ENCODE results near the gene PNPT1. TPM values are rescaled to one million over a fixed set of nuclear protein-coding genes. Genes with fewer than 3 reads are reported as not detected.

Gene PNPT1
- total and polyA plus RNA-seq, 9 of the 15 experiments (the other 6 are each of a cell fraction or from before 2014, with no cell fraction given) = 46.5 to 104 (median 62.7) TPM

- peak; percentile 98 to 99 for TF ChIP-seq MNT (conservative IDR thresholded peaks at IDR 0.05)
- TF ChIP-seq SUPT5H (IDR thresholded peaks at IDR 0.05) = peak; percentile 93
- TF ChIP-seq NFE2 (IDR thresholded peaks at IDR 0.05; ENCODE audit: low read depth) = no peak; the same call in 1 of the 2 replicates
- 0 out of 2 replicates have a peak, but pooled peaks have one; percentile 55 for TF ChIP-seq ZNF609 (CRISPR knock-in tag; IDR thresholded peaks at IDR 0.05; ENCODE audit: borderline replicate concordance)
- peak; percentile 62 to 69 for TF ChIP-seq NRF1 (conservative IDR thresholded peaks at IDR 0.05 in 1 of 2, IDR thresholded peaks at IDR 0.05 in 1 of 2)
- peak in 1 of 2 experiments; percentile 93; a peak in 2 of 3 replicates for TF ChIP-seq CBX3 (IDR thresholded peaks at IDR 0.05; ENCODE audit: borderline replicate concordance in 1 of 2, low read length in 2 of 2)
- TF ChIP-seq TCFL5 (CRISPR knock-in tag; conservative IDR thresholded peaks at IDR 0.05) = no peak
- TF ChIP-seq POLR2A (conservative IDR thresholded peaks at IDR 0.05) = peak; percentile 96
- TF ChIP-seq AFF1 (IDR thresholded peaks at IDR 0.05; ENCODE audit: low read depth in 1 of 2, partially characterized antibody in 2 of 2) = peak in 1 of 2 experiments; percentile 77
- TF ChIP-seq TEAD1 (CRISPR knock-in tag; IDR thresholded peaks at IDR 0.05) = peak in 1 of 2 experiments; percentile 82; a peak in 1 of 4 replicates
- no peak for TF ChIP-seq HEY1 (CRISPR knock-in tag; IDR thresholded peaks at IDR 0.05; ENCODE audit: borderline replicate concordance)
- no peak for TF ChIP-seq XRCC3 (IDR thresholded peaks at IDR 0.05)
- no peak for TF ChIP-seq DDX20 (tag; IDR thresholded peaks at IDR 0.05; ENCODE audit: low read depth)
- TF ChIP-seq SIRT6 (IDR thresholded peaks at IDR 0.05; ENCODE audit: low read depth, low read length) = no peak
- TF ChIP-seq ZNF436 (CRISPR knock-in tag; IDR thresholded peaks at IDR 0.05) = no peak
- 0 out of 2 replicates have a peak, but pooled peaks have one; percentile 51 for TF ChIP-seq DIDO1 (tag; IDR thresholded peaks at IDR 0.05; ENCODE audit: low read depth)
Measured at GRCh38 chr2:55693181-55694125, at the start of gene PNPT1 (continued).

Measured in K562 (cell line).